ENCODE data around the gene NUP107. TPM values are rescaled to one million over a fixed set of nuclear protein-coding genes. Genes with fewer than 3 reads are reported as not detected.

The NUP107 gene
- polyA plus RNA-seq, 3 donors: 69.3 to 79.3 (median 74.7) TPM

- no peak for DNase-seq (ENCODE audit: low read depth in 3 of 3, low spot score in 2 of 3)
Measured at GRCh38 chr12:68733661-68734071, 46.9 kb downstream of the NUP107 start.

DNA sequence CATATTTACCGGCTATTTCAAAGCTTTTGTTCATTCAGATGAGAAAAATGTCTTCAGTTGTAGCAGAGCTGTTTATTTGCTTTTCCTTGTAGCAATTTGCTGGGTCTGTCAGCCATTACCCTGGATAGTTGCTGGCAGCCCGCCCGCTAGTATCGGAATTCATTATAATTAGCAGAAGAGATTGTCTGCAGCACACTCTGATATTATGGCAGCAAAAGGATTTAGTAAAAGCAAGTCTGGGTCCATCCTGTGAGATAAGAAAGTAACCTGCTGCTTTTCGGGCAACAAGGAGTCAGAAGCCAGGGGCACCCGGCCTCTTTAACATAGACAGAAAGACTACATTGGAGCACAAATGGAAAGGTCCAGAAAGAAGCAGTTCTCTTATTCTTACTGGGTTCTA lies 53.1 kb downstream of the NUP107 start:
- DNase-seq (ENCODE audit: low read depth in 3 of 3, low spot score in 2 of 3): no peak

GRCh38 chr12:68743356-68743755 lies 56.6 kb downstream of the NUP107 start:
- no peak for DNase-seq (ENCODE audit: low read depth in 3 of 3, low spot score in 2 of 3)

GRCh38 chr12:68745376-68745903 lies 58.7 kb downstream of the NUP107 start:
- peak in 1 of 3 donors; percentile 0 for DNase-seq (ENCODE audit: low read depth in 3 of 3, low spot score in 2 of 3)

DNA sequence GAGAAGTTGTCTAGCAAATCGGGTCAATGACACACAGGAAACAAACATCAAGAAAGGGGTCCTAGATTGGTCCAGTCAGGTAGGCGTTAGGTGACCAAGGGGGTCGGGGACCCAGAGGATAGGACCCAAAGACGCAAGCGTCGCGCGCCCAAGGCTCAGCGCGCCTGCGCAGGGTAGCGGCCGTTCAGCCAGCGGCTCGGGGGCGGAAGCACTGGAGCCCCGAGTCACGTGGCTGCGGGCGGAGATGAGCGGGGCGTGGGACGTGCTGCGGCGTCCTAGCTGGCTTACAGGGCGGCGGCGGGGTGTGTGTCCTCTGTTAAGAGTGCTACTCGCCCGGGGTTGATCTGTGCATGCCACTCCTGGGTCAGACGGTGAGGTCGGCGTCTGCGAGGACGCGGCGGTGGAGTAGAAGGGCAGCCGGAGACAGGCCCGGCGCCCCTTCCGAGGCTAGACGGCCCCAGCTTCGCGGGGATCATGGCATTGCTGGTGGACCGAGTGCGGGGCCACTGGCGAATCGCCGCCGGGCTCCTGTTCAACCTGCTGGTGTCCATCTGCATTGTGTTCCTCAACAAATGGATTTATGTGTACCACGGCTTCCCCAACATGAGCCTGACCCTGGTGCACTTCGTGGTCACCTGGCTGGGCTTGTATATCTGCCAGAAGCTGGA lies 59.3 kb downstream of the NUP107 start, which contains the start of gene SLC35E3:
SLC35E3 (plus strand) TSS at position 273 of the 668 bp plus-strand sequence; CDS start at position 475, 202 bp downstream.
- peak; percentile 72 to 85 (median 77) for DNase-seq (ENCODE audit: low read depth in 3 of 3, low spot score in 2 of 3)

DNA sequence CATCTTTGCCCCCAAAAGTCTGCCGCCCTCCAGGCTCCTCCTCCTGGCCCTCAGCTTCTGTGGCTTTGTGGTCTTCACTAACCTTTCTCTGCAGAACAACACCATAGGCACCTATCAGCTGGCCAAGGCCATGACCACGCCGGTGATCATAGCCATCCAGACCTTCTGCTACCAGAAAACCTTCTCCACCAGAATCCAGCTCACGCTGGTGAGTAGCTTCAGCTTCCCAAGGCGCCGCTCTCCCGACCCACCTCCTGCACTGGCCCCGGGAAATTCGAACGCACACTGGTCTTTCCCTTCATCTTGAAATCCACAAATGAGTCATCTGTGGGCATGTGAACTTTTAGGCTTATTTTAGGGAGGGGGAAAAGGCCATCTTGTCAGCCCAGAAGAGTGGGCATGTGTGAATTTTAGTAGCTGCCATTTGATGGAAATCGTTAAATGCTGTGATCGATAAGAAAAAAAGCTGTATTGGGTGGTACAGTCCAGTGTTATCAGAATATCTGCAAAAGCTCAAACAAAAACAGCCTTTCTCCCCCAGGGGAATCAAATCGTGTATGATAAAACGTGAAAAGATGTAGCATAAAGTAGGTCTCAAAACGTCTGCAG lies 59.9 kb downstream of the NUP107 start:
- DNase-seq (ENCODE audit: low read depth in 3 of 3, low spot score in 2 of 3): peak; percentile 27 to 39 (median 31)

DNA sequence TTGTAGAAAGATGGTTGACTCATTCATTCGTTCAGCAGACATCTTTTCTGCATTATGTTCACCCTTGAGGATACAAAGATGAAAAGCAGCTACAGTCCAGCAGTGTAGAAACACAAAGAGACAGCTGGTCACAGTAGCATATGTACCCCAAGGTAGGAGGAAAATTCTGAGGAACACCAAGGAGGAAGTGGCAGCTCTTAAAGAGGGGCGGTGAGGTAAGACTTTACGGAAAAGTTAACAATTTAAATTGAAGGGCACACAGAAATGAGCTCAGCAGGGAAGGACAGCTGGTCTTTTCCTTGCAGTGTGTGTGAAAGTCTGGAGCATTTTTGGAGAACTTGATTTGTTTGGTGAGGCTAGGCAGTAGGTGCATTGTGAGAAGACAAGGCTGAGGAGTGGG lies 62.7 kb downstream of the NUP107 start:
- DNase-seq (ENCODE audit: low read depth in 3 of 3, low spot score in 2 of 3): no peak

GRCh38 chr12:68749861-68750260 lies 63.1 kb downstream of the NUP107 start:
- DNase-seq (ENCODE audit: low read depth in 3 of 3, low spot score in 2 of 3): no peak

DNA sequence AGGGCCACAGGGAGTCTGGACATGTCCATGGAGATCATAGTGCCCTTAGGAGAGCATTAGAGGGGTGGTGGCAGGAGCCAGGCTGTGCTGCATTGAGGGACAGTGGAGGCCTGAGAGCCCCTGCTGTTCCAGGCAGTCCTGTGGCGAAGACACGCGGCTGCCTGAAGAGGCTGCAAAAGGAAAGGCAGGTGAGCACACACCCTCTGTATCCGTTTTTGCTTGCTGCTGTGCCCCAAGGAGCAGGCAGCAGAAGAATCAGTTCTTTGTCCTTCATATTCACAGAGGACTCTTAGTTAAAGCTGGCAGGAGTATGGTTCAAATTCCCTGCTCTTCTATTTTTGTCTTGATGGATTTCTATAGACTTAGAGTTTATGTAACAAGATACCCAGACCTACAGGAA lies 63.7 kb downstream of the NUP107 start:
- no peak for DNase-seq (ENCODE audit: low read depth in 3 of 3, low spot score in 2 of 3)

DNA sequence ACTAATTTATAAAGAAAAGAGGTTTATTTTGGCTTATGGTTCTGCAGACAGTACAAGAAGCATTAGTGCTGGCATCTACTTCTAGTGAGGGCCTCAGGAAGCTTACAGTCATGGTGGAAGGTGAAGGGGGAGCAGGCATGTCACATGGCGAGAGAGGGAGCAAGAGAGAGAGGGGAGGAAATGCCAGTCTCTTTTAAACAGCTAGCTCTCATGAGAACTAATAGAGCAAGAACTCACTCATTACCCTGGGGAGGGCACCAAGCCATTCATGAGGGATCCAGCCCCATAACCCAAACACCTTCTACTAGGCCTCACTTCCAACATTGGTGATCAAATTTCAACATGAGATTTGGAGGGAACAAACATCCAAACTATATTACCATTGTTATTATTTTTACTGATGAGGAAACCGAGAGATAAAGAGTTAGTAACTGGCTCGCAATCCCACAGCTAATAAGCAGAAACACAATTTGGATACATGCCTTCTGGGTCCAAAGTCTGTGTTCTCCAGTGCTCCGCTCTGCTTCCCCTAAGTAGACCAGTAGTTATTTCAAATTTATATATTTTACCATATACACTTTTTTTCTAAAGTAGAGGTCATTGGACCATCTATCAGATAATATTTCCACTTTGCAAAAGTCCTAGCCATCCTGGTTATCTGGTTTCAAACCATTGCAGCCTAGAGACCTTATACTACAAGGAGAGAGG lies 68.9 kb downstream of the NUP107 start:
- no peak for DNase-seq (ENCODE audit: low read depth in 3 of 3, low spot score in 2 of 3)

DNA sequence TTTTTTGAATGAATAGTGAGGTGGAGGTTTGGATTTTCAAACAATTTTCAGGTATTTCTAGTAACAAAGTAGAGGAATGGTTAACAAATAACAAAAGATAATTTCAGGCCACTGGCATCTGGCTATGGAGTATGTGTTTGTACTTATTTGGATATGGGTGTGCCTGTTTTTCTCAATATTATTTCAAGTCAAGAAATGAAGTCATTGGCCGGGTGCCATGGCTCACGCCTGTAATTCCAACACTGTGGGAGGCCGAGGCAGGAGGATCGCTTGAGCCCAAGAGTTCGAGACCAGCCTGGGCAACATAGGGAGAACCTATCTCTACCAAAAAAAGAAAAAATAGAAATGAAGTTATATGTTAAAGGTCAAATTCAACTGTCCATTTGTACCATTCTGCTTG lies 73.1 kb downstream of the NUP107 start:
- DNase-seq (ENCODE audit: low read depth in 3 of 3, low spot score in 2 of 3): no peak

- DNase-seq (ENCODE audit: low read depth in 3 of 3, low spot score in 2 of 3): no peak
Measured at GRCh38 chr12:68760806-68761441, 74.1 kb downstream of the NUP107 start.

DNA sequence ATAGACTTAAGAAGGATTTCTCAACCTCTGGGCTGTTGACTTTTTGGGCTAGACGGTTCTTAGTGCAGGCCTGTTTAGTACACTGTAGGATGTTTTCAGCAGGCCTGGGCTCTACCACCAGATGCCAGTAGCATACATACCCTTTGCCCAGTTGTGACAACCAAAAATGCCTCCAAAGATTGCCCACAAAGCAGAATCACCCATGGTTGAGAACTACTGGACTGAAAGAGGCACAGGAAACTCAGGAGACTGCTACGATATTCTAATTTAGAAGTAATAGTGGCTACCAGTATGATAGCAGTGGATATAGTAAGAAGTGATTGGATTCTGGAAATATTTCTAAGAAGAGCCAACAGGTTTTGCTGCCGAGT lies 74.6 kb downstream of the NUP107 start:
- no peak for DNase-seq (ENCODE audit: low read depth in 3 of 3, low spot score in 2 of 3)

GRCh38 chr12:68761901-68762630 lies 75.3 kb downstream of the NUP107 start:
- no peak for DNase-seq (ENCODE audit: low read depth in 3 of 3, low spot score in 2 of 3)

DNA sequence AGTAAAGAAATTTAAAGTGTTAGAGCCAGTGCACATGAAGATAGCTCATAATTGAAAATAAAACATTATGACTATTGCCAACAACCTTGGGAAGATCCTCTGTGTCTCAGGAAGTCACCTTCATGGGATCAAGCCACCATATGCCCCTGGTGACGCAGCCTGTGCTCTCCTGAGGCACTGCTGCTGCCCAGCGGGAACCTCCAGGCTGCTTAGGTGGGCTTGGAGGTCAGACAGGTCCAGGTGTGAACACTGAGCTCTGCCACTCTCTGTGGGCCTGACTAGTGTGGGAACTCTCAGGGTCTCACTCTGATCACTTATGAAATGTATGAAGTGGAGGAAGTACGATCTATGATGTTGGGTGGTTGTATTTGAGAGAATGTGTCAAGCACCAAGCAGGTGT lies 75.9 kb downstream of the NUP107 start:
- DNase-seq (ENCODE audit: low read depth in 3 of 3, low spot score in 2 of 3): no peak

DNA sequence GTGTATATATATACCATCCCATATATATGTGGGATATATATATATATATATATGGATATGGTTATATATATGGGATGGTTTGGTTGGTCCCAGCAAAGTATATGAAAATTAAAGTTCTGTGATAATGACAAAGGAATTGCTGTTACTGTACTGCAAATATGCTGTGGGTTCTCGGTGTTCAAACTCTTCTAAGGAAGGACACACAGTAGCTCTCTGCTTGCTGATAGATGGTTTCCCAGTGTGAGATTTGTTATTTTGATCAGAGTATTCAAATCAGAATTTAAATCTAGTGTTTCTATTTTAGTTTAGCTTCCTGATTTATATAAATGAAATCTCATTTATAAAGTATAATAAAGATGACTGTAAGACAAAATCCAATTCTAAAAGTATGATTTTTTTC lies 78.9 kb downstream of the NUP107 start:
- no peak for DNase-seq (ENCODE audit: low read depth in 3 of 3, low spot score in 2 of 3)

GRCh38 chr12:68766646-68767045 lies 79.9 kb downstream of the NUP107 start:
- no peak for DNase-seq (ENCODE audit: low read depth in 3 of 3, low spot score in 2 of 3)

- no peak for DNase-seq (ENCODE audit: low read depth in 3 of 3, low spot score in 2 of 3)
Measured at GRCh38 chr12:68767191-68767590, 80.4 kb downstream of the NUP107 start.

DNA sequence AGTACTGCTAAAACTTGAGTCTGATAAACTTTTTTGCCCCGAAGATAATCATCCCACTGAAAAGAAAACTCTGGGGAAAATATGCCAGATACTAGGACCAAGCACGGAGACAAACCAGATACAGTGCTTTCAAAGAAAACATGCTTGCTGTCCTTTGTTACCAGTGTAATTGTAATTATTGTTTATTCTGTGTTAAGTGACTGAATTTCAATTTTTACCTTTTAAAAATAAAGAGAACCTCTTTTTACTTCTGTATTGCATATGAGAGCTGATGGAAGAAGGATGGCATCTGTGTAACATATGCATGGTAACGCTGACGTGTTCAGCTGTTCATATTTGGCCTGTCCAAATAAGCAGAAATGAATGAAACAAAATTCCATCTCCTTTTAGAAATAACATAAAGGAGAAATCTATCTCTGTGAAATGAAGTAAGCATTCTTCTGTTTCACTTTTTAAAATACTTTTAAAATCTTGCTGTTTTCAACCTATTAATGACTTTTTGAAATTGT lies 81.7 kb downstream of the NUP107 start:
- no peak for DNase-seq (ENCODE audit: low read depth in 3 of 3, low spot score in 2 of 3)

GRCh38 chr12:68769941-68770340 lies 83.2 kb downstream of the NUP107 start:
- no peak for DNase-seq (ENCODE audit: low read depth in 3 of 3, low spot score in 2 of 3)

Measured in right renal cortex interstitium (tissue), 3 donors.